MM.1S (cell line): ENCODE results near the gene PLSCR1.
"Not testable (repeated sequence)": the region's sequence is repeated elsewhere in the genome, so short reads cannot be mapped to it uniquely, and the experiment has no call there.

Source experiments
- DNase-seq: peaks from one replicate; pipeline ENCODE4 v3.0.0-alpha.2; 2015
- H2AFZ ChIP-seq: fragments of 300-600 bp; sonication (generic); 2 replicates; pipeline ENCODE4 v1.6.0; 2016; ENCODE audit warnings: antibody characterized with exemption, low read length
- H3F3A ChIP-seq: fragments of 300-600 bp; sonication (generic); 2 replicates; pipeline ENCODE4 v1.6.1; 2016; ENCODE audit warnings: mild to moderate bottlenecking, antibody characterized with exemption, low read length, moderate library complexity, mixed read lengths; ENCODE audit not compliant: insufficient read depth
- H3K27ac ChIP-seq: fragments of 300-600 bp; sonication (generic); 2 replicates; pipeline ENCODE4 v1.5.1; 2016; ENCODE audit warnings: mild to moderate bottlenecking, low read length
- H3K27me3 ChIP-seq: fragments of 300-600 bp; sonication (generic); replicated peaks from 2 replicates; pipeline ENCODE4 v1.6.0; 2016; ENCODE audit warnings: low read length; ENCODE audit not compliant: insufficient read depth
- H3K36me3 ChIP-seq: fragments of 300-600 bp; sonication (generic); replicated peaks from 2 replicates; pipeline ENCODE4 v1.6.1; 2016; ENCODE audit warnings: mild to moderate bottlenecking, low read length, mixed read lengths; ENCODE audit not compliant: insufficient read depth
- H3K4me1 ChIP-seq: fragments of 300-600 bp; sonication (generic); 2 replicates; pipeline ENCODE4 v1.6.1; 2016; ENCODE audit warnings: low read length, mixed read lengths
- H3K4me2 ChIP-seq: fragments of 300-600 bp; sonication (generic); 2 replicates; pipeline ENCODE4 v1.6.0; 2016; ENCODE audit warnings: low read depth, low read length
- H3K4me3 ChIP-seq: fragments of 300-600 bp; sonication (generic); 2 replicates; pipeline ENCODE4 v1.5.1; 2016; ENCODE audit warnings: low read length, mixed read lengths
- H3K79me2 ChIP-seq: fragments of 300-600 bp; sonication (generic); 2 replicates; pipeline ENCODE4 v1.6.1; 2016; ENCODE audit warnings: mixed run types, low read length, mixed read lengths
- H3K9ac ChIP-seq: fragments of 300-600 bp; sonication (generic); 2 replicates; pipeline ENCODE4 v1.6.1; 2016; ENCODE audit warnings: low read length, mixed read lengths
- H3K9me2 ChIP-seq: fragments of 300-600 bp; sonication (generic); replicated peaks from 2 replicates; pipeline ENCODE4 v1.6.1; 2016; ENCODE audit warnings: mild to moderate bottlenecking, low read length, mixed read lengths; ENCODE audit not compliant: insufficient read depth
- H3K9me3 ChIP-seq: fragments of 300-600 bp; sonication (generic); replicated peaks from 2 replicates; pipeline ENCODE4 v1.6.1; 2016; ENCODE audit warnings: mild to moderate bottlenecking, low read length, mixed read lengths; ENCODE audit not compliant: insufficient read depth
- H4K20me1 ChIP-seq: fragments of 300-600 bp; sonication (generic); 2 replicates; pipeline ENCODE4 v1.6.1; 2016; ENCODE audit warnings: mild to moderate bottlenecking, low read length, moderate library complexity, mixed read lengths; ENCODE audit not compliant: insufficient read depth
- EZH2 ChIP-seq: fragments of 300-600 bp; sonication (generic); optimal IDR thresholded peaks from 2 replicates; pipeline ENCODE3; 2017; ENCODE audit warnings: low read depth, mild to moderate bottlenecking, antibody characterized with exemption, low read length, mixed read lengths
- EZH2phosphoT487 ChIP-seq: fragments of 300-600 bp; sonication (generic); IDR thresholded peaks from 2 replicates; pipeline ENCODE4 v1.6.1; 2018; ENCODE audit warnings: antibody characterized with exemption, low read length
- TF ChIP-seq, protein P1 (sequence below): fragments of 300-600 bp; sonication (generic); IDR thresholded peaks from 2 replicates; pipeline ENCODE4 v1.5.1; 2016; ENCODE audit warnings: antibody characterized with exemption, low read length, mixed read lengths

Gene PLSCR1

DNA sequence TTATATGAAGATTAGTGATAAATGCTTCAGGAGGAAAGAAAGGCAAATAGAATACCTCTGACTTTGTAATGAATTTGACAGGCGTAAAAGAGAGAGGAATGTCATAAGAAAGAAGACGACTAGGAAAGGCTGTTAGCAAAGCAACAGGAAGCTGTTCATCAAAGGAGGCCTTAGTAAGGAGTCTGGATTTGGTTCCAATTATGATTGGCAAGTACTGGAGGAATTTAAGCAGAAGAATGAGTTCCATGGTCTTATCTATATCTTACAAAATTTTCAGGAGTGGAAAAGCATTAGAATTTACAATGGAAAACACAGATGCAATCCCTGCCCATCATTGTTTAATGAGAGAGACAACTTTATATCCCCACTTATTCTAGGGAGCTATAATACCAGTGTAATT lies 13.8 kb downstream of the PLSCR1 start:
- H3K36me3 ChIP-seq: peaks cover 4% of the 10 kb centered on the region; the same call in 1 of the 2 replicates
- no peaks in the 10 kb centered on the region for H4K20me1 ChIP-seq
- no peaks in the 10 kb centered on the region for H3K27me3 ChIP-seq
- H3K9ac ChIP-seq: no peak overlapping the region
- no peak overlapping the region for H2AFZ ChIP-seq
- no peak for TF ChIP-seq EZH2phosphoT487
- no peaks in the 10 kb centered on the region for H3K9me2 ChIP-seq
- no peak overlapping the region for H3K27ac ChIP-seq
- H3F3A ChIP-seq: no peaks in the 10 kb centered on the region
- H3K4me1 ChIP-seq: no peaks in the 10 kb centered on the region
- no peaks in the 10 kb centered on the region for H3K79me2 ChIP-seq
- DNase-seq: no peak
- no peak overlapping the region for H3K4me3 ChIP-seq
- H3K4me2 ChIP-seq: no peak overlapping the region
- no peaks in the 10 kb centered on the region for H3K9me3 ChIP-seq

DNA sequence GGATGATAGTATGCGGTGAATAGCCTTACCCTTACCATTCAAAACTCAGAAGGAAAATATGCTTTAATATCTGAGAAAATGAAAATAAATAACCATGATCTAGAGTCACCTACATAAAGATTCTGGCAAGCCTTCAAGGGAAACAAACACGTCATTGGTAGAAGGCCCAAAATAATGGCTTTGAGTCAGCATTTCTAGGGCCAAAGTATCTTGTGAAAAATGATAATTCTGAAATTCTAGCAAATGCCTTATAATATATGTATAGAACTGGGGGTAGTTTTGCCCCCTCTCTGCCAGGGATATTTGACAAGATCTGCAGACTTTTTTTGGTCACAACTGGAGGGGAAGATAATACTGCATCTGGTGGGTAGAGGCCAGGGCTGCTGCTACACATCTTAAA lies 15.4 kb downstream of the PLSCR1 start:
- Histone ChIP-seq H2AFZ (no peak overlapping the region), H3K27me3 (no peaks in the 10 kb centered on the region), H4K20me1 (no peaks in the 10 kb centered on the region), H3K27ac (no peak overlapping the region), H3K36me3 (peaks cover 4% of the 10 kb centered on the region; the same call in 1 of the 2 replicates), H3K79me2 (no peaks in the 10 kb centered on the region), H3K4me1 (no peaks in the 10 kb centered on the region), H3K9me2 (no peaks in the 10 kb centered on the region), H3K4me3 (no peak overlapping the region), H3K4me2 (no peak overlapping the region), H3K9ac (no peak overlapping the region), H3F3A (no peaks in the 10 kb centered on the region), H3K9me3 (no peaks in the 10 kb centered on the region)
- no peak for TF ChIP-seq EZH2
- TF ChIP-seq EZH2phosphoT487: no peak
- TF ChIP-seq, protein P1, sequence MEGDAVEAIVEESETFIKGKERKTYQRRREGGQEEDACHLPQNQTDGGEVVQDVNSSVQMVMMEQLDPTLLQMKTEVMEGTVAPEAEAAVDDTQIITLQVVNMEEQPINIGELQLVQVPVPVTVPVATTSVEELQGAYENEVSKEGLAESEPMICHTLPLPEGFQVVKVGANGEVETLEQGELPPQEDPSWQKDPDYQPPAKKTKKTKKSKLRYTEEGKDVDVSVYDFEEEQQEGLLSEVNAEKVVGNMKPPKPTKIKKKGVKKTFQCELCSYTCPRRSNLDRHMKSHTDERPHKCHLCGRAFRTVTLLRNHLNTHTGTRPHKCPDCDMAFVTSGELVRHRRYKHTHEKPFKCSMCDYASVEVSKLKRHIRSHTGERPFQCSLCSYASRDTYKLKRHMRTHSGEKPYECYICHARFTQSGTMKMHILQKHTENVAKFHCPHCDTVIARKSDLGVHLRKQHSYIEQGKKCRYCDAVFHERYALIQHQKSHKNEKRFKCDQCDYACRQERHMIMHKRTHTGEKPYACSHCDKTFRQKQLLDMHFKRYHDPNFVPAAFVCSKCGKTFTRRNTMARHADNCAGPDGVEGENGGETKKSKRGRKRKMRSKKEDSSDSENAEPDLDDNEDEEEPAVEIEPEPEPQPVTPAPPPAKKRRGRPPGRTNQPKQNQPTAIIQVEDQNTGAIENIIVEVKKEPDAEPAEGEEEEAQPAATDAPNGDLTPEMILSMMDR: no peak
- DNase-seq: no peak

DNA sequence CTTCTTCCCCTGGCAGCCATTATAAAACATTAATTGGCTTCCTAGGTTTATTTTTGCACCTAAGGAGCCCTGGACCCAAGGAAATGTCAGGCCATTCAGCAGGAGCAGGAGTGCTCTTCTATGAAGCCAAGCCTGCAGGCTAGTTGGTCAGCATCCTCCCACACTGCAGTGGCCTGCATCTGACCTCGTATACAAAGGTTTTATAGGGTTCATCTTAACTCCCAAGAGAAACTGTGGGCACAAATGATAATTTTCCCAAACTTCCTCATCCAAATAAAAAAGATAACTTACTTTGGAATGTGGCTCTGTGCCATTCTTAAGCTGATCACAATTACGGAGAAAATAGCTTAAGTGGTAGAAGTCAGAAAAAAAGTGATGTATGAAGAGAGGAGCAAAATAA lies 19.4 kb downstream of the PLSCR1 start:
- Histone ChIP-seq H3K4me1 (no peaks in the 10 kb centered on the region), H3K9me2 (no peaks in the 10 kb centered on the region), H3F3A (no peaks in the 10 kb centered on the region), H3K36me3 (no peaks in the 10 kb centered on the region), H3K4me2 (no peak overlapping the region), H3K27ac (no peak overlapping the region), H3K9me3 (no peaks in the 10 kb centered on the region), H3K79me2 (no peaks in the 10 kb centered on the region), H3K4me3 (no peak overlapping the region), H2AFZ (no peak overlapping the region), H3K9ac (no peak overlapping the region), H4K20me1 (no peaks in the 10 kb centered on the region), H3K27me3 (no peaks in the 10 kb centered on the region)
- no peak for DNase-seq
- no peak for TF ChIP-seq EZH2phosphoT487
- TF ChIP-seq EZH2: no peak
- TF ChIP-seq, protein P1: no peak

DNA sequence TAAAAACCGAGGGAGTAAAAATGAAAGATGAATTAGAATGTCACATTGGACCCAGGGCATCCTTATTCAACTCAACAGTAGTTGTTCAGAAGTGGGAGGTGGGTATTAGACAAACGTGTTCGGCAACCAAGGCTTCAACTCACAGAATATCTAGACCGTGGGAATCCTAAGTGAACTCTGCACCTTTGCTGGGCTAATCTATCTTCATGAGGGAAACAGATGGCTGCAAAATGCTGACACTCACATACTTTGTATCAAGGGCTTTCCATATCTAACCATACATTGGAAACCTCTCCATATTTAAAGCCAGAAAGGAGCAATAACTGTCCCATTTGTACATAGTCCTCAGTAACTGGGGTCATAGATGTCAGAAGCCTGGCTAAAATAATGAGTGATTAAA lies 20.9 kb downstream of the PLSCR1 start:
- H3K79me2 ChIP-seq: no peaks in the 10 kb centered on the region
- no peaks in the 10 kb centered on the region for H4K20me1 ChIP-seq
- H3K4me2 ChIP-seq: no peak overlapping the region
- DNase-seq: no peak
- no peak for TF ChIP-seq EZH2phosphoT487
- TF ChIP-seq EZH2: no peak
- TF ChIP-seq, protein P1: no peak
- no peaks in the 10 kb centered on the region for H3K36me3 ChIP-seq
- H3K27me3 ChIP-seq: no peaks in the 10 kb centered on the region
- no peak overlapping the region for H3K27ac ChIP-seq
- no peak overlapping the region for H3K4me3 ChIP-seq
- H3K9me2 ChIP-seq: no peaks in the 10 kb centered on the region
- H3K4me1 ChIP-seq: no peaks in the 10 kb centered on the region
- no peak overlapping the region for H2AFZ ChIP-seq
- no peak overlapping the region for H3K9ac ChIP-seq
- no peaks in the 10 kb centered on the region for H3F3A ChIP-seq
- H3K9me3 ChIP-seq: no peaks in the 10 kb centered on the region

DNA sequence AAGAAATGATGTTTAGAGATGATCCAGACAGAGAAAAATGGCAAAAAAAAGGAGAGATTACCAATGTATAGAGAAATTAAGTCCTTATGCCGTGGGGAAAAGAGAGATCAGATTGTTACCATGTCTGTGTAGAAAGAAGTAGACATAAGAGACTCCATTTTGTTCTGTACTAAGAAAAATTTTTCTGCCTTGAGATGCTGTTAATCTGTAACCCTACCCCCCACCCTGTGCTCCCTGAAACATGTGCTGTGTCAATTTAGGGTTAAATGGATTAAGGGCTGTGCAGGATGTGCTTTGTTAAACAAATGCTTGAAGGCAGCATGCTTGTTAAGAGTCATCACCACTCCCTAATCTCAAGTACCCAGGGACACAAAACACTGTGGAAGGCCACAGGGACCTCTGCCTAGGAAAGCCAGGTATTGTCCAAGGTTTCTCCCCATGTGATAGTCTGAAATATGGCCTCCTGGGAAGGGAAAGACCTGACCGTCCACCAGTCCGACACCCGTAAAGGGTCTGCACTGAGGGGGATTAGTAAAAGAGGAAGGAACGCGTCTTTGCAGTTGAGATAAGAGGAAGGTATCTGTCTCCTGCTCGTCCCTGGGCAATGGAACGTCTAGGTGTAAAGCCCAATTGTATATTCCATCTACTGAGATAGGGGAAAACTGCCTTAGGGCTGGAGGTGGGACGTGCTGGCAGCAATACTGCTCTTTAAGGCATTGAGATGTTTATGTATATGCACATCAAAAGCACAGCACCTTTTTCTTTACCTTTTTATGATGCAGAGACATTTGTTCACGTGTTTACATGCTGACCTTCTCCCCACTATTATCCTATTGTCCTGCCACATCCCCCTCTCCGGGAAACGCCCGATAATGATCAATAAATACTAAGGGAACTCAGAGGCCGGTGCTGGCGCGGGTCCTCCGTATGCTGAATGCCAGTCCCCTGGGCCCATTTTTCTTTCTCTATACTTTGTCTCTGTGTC lies 21.9 kb downstream of the PLSCR1 start:
- not testable (repeated sequence) for H3K4me3 ChIP-seq

More for the DNA sequence above, 21.9 kb downstream of the PLSCR1 start:
- H3K79me2 ChIP-seq, H3K4me1 ChIP-seq, H3F3A ChIP-seq, H3K36me3 ChIP-seq, H3K4me2 ChIP-seq, H2AFZ ChIP-seq, DNase-seq, H3K27ac ChIP-seq, H3K9me2 ChIP-seq, H4K20me1 ChIP-seq, H3K9ac ChIP-seq, H3K9me3 ChIP-seq, H3K27me3 ChIP-seq: not testable (repeated sequence)
